ENCODE measurements around the gene STX3. TPM values are rescaled to one million over a fixed set of nuclear protein-coding genes. Genes with fewer than 3 reads are reported as not detected.

STX3 gene
- 17.9 and 69.6 TPM in 2 replicates for total RNA-seq (ENCODE audit: low replicate concordance)

DNA sequence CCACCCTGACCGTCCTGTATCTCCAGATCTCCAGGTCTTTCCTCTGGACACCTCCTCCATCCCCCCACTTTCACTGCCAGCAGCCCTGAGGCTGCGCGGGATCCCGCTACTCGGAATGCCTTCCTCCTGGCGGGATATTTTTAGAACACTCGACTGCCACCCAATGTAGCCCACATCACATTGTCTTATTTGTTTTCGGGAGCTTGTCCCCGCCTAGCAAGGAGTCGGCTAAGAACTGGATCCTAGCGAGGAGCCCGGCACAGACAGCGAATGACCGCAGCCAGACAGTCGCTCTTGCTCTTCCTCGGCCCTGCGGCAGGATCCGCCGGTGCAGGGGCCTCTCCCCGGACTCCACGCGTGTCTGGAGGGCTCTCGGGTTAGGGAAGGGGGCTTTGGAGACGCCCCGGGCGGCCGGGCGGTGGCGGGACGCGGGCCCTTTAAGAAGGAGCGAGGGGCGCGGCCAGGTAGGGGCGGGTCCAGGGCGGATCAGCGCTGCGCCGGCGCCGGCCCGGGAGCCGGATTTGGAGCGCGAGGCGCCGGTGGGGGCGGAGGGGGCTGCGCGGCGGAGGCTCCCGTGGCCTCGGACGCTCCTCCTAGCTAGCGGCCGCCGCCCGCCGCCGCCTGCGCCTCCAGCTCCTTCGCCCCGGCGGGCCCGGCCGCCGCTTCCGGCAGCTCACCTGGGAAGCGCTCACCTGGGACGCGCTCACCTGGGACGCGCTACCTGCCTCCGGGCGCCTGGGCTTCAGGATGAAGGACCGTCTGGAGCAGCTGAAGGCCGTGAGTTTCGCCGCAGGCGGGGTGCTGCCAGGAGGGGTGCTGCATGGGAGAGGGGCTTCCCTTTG is at the start of gene STX3:
Gene STX3 (plus strand): TSS at position 518 of the 842 bp plus-strand sequence. CDS start 230 bp downstream, at position 748.
- H3K4me3 ChIP-seq (ENCODE audit: low read depth, low read length), result peak within 1 kb of the TSS; percentile 92
- DNase-seq (ENCODE audit: low read depth), result peak; percentile 53
- TF ChIP-seq, protein P1, sequence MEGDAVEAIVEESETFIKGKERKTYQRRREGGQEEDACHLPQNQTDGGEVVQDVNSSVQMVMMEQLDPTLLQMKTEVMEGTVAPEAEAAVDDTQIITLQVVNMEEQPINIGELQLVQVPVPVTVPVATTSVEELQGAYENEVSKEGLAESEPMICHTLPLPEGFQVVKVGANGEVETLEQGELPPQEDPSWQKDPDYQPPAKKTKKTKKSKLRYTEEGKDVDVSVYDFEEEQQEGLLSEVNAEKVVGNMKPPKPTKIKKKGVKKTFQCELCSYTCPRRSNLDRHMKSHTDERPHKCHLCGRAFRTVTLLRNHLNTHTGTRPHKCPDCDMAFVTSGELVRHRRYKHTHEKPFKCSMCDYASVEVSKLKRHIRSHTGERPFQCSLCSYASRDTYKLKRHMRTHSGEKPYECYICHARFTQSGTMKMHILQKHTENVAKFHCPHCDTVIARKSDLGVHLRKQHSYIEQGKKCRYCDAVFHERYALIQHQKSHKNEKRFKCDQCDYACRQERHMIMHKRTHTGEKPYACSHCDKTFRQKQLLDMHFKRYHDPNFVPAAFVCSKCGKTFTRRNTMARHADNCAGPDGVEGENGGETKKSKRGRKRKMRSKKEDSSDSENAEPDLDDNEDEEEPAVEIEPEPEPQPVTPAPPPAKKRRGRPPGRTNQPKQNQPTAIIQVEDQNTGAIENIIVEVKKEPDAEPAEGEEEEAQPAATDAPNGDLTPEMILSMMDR (IDR thresholded peaks at IDR 0.05; ENCODE audit: insufficient read depth, low read length), result no peak

- H3K4me3 ChIP-seq (ENCODE audit: low read depth, low read length), result no peak overlapping the region
- TF ChIP-seq, protein P1 (IDR thresholded peaks at IDR 0.05; ENCODE audit: insufficient read depth, low read length), result no peak
- peak; percentile 59 for DNase-seq (ENCODE audit: low read depth)
These were observed 48.5 kb upstream of the STX3 start for GRCh38 chr11:59706518-59707285.

GRCh38 chr11:59707371-59707770 is 47.8 kb upstream of the STX3 start:
- no peak overlapping the region for H3K4me3 ChIP-seq (ENCODE audit: low read depth, low read length)
- TF ChIP-seq, protein P1 (IDR thresholded peaks at IDR 0.05; ENCODE audit: insufficient read depth, low read length), result no peak
- DNase-seq (ENCODE audit: low read depth), result no peak

GRCh38 chr11:59708537-59708936 is 46.6 kb upstream of the STX3 start:
- H3K4me3 ChIP-seq (ENCODE audit: low read depth, low read length), result no peak overlapping the region
- TF ChIP-seq, protein P1 (IDR thresholded peaks at IDR 0.05; ENCODE audit: insufficient read depth, low read length), result no peak
- no peak for DNase-seq (ENCODE audit: low read depth)

DNA sequence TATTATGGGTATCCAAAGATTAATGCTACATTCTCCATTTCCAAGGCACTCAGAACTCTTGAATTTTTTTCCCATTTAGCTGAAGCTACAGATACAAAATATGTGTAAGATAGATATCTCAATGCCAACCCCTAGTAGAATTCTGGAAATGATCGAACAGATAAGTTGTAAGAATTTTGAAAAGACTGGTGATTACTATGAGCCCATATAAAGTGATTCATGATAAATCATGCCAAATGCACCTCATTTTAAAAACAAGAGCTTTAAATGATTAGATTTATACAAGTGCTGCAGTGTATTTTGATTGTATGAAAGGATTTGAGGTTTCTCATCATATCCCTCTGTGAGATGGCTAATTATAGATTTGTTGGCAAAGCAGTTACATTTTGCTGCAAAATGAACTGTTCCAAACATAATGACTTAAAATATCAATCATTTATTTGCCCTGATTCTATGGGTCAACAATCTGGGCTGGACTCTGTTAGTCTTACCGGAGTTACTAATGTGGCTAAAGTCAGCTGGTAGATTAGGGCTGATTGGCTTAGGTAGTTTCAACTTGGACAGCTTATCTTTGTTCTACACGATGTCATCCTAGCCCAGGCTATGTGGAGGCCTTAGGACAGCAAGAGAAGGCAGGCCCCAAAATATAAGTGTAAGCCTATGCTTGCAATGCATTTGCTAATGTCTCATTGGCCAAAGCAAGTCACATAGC is 44.9 kb upstream of the STX3 start:
- no peak overlapping the region for H3K4me3 ChIP-seq (ENCODE audit: low read depth, low read length)
- TF ChIP-seq, protein P1 (IDR thresholded peaks at IDR 0.05; ENCODE audit: insufficient read depth, low read length), result no peak
- no peak for DNase-seq (ENCODE audit: low read depth)

DNA sequence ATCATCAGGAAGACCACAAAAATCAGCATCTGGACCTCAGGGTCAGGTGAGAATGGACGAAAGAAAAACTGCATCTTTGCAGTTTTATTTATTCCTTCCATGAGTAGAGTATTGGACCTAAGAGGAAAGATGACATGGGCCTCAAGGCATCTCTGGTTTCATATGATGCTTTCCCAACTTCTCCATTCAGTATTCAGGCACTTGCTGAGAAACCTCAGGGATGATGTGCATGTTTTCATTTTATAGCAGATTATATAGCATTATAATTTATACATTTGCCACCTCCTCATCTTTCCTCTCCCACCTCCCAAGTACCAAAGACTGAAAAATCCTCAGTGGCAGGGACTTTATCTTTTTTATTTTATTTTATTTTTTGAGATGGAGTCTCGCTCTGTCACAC is 41.4 kb upstream of the STX3 start, which contains the start of gene OR10V1:
Gene OR10V1 (minus strand): TSS at position 101 of the 400 bp plus-strand sequence. CDS start 0 bp downstream, at position 101.
- DNase-seq (ENCODE audit: low read depth), result no peak
- no peak within 1 kb of the TSS for H3K4me3 ChIP-seq (ENCODE audit: low read depth, low read length)
- TF ChIP-seq, protein P1 (IDR thresholded peaks at IDR 0.05; ENCODE audit: insufficient read depth, low read length), result no peak
